ENCODE measurements around the gene DHX34.
A peak's percentile ranks its signal among the peaks of the same experiment; 100 is the strongest.
"Not testable (repeated sequence)": the region's sequence is repeated elsewhere in the genome, so short reads cannot be mapped to it uniquely, and the experiment has no call there.

Gene DHX34

GRCh38 chr19:47348819-47349795, at the start of gene DHX34:
Gene DHX34 (plus strand): TSS chr19:47349315. CDS start chr19:47353031, 3,716 bp downstream.
- DNase-seq = peak; percentile 98

- not testable (repeated sequence) for DNase-seq
Observed at GRCh38 chr19:47300867-47301266, 48.2 kb upstream of the DHX34 start.

- no peak for DNase-seq
Observed at GRCh38 chr19:47302249-47302648, 46.9 kb upstream of the DHX34 start.

GRCh38 chr19:47303966-47304365, 45.1 kb upstream of the DHX34 start:
- no peak for DNase-seq

GRCh38 chr19:47305309-47305751, 43.8 kb upstream of the DHX34 start:
- peak; percentile 53 for DNase-seq

- DNase-seq = no peak
Observed at GRCh38 chr19:47306303-47306702, 42.8 kb upstream of the DHX34 start.

GRCh38 chr19:47309038-47309437, 40.1 kb upstream of the DHX34 start:
- DNase-seq = no peak

GRCh38 chr19:47309608-47310007, 39.5 kb upstream of the DHX34 start, which contains the start of gene C5AR1:
Gene C5AR1 (plus strand): TSS chr19:47309861. CDS start chr19:47309896, 35 bp downstream.
- DNase-seq = no peak

- DNase-seq = no peak
Observed at GRCh38 chr19:47310323-47310722, 38.8 kb upstream of the DHX34 start.

GRCh38 chr19:47310819-47311218, 38.3 kb upstream of the DHX34 start:
- DNase-seq = no peak

- DNase-seq = no peak
Observed at GRCh38 chr19:47312366-47313006, 36.6 kb upstream of the DHX34 start.

- DNase-seq = no peak
Observed at GRCh38 chr19:47313754-47314295, 35.3 kb upstream of the DHX34 start.

- DNase-seq = peak; percentile 36
Observed at GRCh38 chr19:47315125-47315821, 33.8 kb upstream of the DHX34 start.

GRCh38 chr19:47316513-47316912, 32.6 kb upstream of the DHX34 start:
- DNase-seq = no peak

- DNase-seq = no peak
Observed at GRCh38 chr19:47319923-47320871, 28.9 kb upstream of the DHX34 start.

- DNase-seq = no peak
Observed at GRCh38 chr19:47321630-47322029, 27.5 kb upstream of the DHX34 start.

GRCh38 chr19:47322058-47322457, 27.1 kb upstream of the DHX34 start:
- no peak for DNase-seq

GRCh38 chr19:47323409-47323808, 25.7 kb upstream of the DHX34 start:
- DNase-seq = no peak

GRCh38 chr19:47323872-47324271, 25.2 kb upstream of the DHX34 start:
- no peak for DNase-seq

GRCh38 chr19:47324502-47324901, 24.6 kb upstream of the DHX34 start:
- no peak for DNase-seq

- DNase-seq = no peak
Observed at GRCh38 chr19:47330466-47330869, 18.6 kb upstream of the DHX34 start.

GRCh38 chr19:47331490-47331889, 17.6 kb upstream of the DHX34 start:
- DNase-seq = no peak
